ENCODE results near the gene SHROOM2. TPM values are rescaled to one million over a fixed set of nuclear protein-coding genes. Genes with fewer than 3 reads are reported as not detected.

Gene SHROOM2
- total and polyA plus RNA-seq, 10 donors, result 0.21 to 3.7 (median 1.6) TPM

DNA sequence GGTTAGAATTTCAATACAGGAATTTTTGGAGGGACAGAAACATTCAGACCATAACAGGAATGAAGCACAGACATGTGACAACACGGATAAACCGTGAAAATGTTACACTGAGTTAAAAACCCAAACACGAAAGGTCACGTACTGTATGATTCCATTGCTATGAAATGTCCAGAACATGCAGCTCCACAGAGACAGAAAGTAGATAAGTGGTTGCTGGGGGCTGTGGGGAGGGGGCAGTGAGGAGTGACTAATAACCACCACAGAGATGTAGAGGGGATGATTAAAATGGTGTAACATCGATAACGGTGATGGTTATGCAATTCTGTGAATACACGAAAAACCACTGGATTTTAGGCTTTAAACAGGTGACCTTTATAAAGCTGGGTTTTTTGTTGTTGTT is 28.9 kb upstream of the SHROOM2 start:
- Histone ChIP-seq H3K36me3 (no peaks in the 10 kb centered on the region), H3K4me3 (no peak overlapping the region), H3K27ac (no peak overlapping the region), H3K27me3 (replicated peaks in 1 of 7) (peaks cover 0 to 10% (median 0%) of the 10 kb centered on the region in 7 donors), H3K4me1 (no peaks in the 10 kb centered on the region), H3K9me3 (peaks cover 0 to 24% (median 2%) of the 10 kb centered on the region in 8 donors)
- no peak for DNase-seq
- intact Hi-C loops (cut with DNase I; ENCODE audit: low total_unique reads), result no loop called here
- TF ChIP-seq POLR2AphosphoS5 (IDR thresholded peaks at IDR 0.05) (no peak), POLR2A (IDR thresholded peaks at IDR 0.05) (no peak)
- TF ChIP-seq, protein P1, sequence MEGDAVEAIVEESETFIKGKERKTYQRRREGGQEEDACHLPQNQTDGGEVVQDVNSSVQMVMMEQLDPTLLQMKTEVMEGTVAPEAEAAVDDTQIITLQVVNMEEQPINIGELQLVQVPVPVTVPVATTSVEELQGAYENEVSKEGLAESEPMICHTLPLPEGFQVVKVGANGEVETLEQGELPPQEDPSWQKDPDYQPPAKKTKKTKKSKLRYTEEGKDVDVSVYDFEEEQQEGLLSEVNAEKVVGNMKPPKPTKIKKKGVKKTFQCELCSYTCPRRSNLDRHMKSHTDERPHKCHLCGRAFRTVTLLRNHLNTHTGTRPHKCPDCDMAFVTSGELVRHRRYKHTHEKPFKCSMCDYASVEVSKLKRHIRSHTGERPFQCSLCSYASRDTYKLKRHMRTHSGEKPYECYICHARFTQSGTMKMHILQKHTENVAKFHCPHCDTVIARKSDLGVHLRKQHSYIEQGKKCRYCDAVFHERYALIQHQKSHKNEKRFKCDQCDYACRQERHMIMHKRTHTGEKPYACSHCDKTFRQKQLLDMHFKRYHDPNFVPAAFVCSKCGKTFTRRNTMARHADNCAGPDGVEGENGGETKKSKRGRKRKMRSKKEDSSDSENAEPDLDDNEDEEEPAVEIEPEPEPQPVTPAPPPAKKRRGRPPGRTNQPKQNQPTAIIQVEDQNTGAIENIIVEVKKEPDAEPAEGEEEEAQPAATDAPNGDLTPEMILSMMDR (IDR thresholded peaks at IDR 0.05 in 8 of 11, conservative IDR thresholded peaks at IDR 0.05 in 3 of 11), result no peak
- 85 to 94% (median 88%) methylated on average over 7 of the region's 7 CpGs for WGBS, 5 donors

DNA sequence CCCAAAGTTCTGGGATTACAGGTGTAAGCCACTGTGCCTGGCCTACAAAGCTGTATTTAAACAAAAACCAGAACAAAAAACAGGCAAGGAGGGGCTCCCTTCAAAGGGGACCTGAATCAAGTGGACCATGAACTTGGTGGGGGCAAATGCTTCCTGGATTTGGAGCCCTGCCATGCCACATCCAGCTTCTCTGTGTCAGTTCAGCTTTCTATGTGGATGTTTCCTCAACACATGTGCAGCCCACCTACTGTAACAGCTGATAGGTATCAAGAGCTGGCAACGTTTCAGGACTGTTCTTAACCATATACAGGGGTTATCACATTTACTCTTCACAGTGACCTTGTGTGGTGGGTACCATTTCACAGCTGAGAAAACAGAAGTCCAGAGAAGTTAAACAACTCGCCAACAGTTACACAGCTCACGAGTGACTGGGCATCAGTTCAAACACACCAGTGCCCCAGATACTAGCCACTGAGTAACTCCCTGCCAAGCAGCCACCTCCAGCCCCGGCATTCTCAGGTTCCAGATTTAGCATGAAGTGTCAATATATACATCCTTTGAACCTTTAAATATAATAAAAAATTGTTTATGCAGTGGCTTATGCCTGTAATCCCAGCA is 28.1 kb upstream of the SHROOM2 start:
- Histone ChIP-seq H3K27me3 (replicated peaks in 1 of 7) (peaks cover 0 to 5% (median 0%) of the 10 kb centered on the region in 7 donors), H3K9me3 (peaks cover 0 to 24% (median 2%) of the 10 kb centered on the region in 8 donors), H3K27ac (no peak overlapping the region), H3K36me3 (no peaks in the 10 kb centered on the region), H3K4me1 (no peaks in the 10 kb centered on the region), H3K4me3 (no peak overlapping the region)
- intact Hi-C loops (cut with DNase I; ENCODE audit: low total_unique reads), result no loop called here
- no peak for DNase-seq
- 27 to 53% (median 46%) methylated on average over 2 to 4 of the region's 4 CpGs for WGBS, 5 donors
- TF ChIP-seq, protein P1 (IDR thresholded peaks at IDR 0.05 in 8 of 11, conservative IDR thresholded peaks at IDR 0.05 in 3 of 11), result no peak
- TF ChIP-seq POLR2AphosphoS5 (IDR thresholded peaks at IDR 0.05), result no peak
- no peak for TF ChIP-seq POLR2A (IDR thresholded peaks at IDR 0.05)

DNA sequence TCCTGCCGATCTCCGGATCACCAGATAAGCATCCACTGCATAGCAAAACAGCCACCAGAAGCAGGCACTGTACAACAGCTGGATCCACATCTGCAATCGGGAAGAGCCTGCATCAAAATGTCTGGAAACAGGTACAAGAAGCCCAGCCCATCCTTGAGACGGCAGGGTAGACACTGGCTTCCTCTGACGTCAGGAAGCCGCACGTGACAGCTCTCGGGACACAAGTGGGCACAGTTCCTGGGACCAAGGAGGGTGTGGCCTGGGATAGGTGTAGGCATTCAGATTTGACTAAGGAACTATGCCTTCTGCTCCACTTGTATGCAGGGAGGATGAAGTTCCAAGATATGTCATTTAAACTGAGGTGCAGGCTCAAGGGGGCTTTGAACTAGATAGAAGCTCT is 26.9 kb upstream of the SHROOM2 start:
- H3K4me3 ChIP-seq, result no peak overlapping the region
- WGBS, 5 donors, result 72 to 93% (median 74%) methylated on average over 8 of the region's 8 CpGs; no CpG with 5 or more reads in 1 of the 5 donors
- DNase-seq, result no peak
- TF ChIP-seq POLR2AphosphoS5 (IDR thresholded peaks at IDR 0.05) (no peak), POLR2A (IDR thresholded peaks at IDR 0.05) (no peak)
- TF ChIP-seq, protein P1 (IDR thresholded peaks at IDR 0.05 in 8 of 11, conservative IDR thresholded peaks at IDR 0.05 in 3 of 11), result no peak
- intact Hi-C loops (cut with DNase I; ENCODE audit: low total_unique reads), result no loop called here
- H3K27me3 ChIP-seq (replicated peaks in 1 of 7), result peaks cover 0 to 5% (median 0%) of the 10 kb centered on the region in 7 donors
- H3K9me3 ChIP-seq, result peaks cover 0 to 24% (median 2%) of the 10 kb centered on the region in 8 donors
- no peaks in the 10 kb centered on the region for H3K4me1 ChIP-seq
- no peak overlapping the region for H3K27ac ChIP-seq
- no peaks in the 10 kb centered on the region for H3K36me3 ChIP-seq

DNA sequence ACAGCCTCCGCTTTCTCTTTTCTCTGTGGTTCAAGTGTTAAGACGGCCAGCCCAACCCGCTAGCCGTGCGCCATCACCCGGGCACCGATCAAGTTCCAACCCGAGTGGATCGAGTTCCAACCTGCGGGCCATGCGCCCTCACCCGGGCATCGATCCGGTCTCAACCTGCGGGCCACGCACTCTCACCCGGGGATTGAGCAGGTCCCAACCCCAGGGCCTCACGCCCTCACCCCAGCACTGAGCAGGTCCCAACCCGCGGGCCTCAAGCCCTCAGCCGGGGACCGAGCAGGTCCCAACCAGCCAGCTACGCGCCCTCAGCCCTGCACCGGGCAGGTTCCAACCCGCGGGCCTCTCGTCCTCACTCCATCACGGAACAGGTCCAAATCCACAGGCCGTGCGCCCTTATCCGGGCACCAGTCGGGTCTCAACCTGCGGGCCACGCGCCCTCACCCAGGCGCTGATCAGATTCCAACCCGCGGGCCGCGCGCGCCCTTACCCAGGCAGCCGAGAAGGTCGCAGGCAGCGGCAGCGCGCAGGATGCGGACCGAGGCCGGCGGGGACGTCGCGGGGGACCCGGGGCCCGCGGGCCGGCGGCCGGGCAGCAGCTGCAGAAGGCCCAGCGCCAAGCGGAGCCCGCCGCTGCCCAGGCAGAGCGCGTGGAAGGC is 21.0 kb upstream of the SHROOM2 start:
- H3K4me3 ChIP-seq, result no peak overlapping the region
- peaks cover 0 to 37% (median 13%) of the 10 kb centered on the region in 7 donors for H3K27me3 ChIP-seq (replicated peaks in 1 of 7)
- no peaks in the 10 kb centered on the region for H3K36me3 ChIP-seq
- WGBS, 5 donors, result 20 to 43% (median 27%) methylated on average over 14 to 67 of the region's 67 CpGs
- intact Hi-C loops (cut with DNase I; ENCODE audit: low total_unique reads), result no loop called here
- no peak for TF ChIP-seq POLR2A (IDR thresholded peaks at IDR 0.05)
- TF ChIP-seq, protein P1 (IDR thresholded peaks at IDR 0.05 in 8 of 11, conservative IDR thresholded peaks at IDR 0.05 in 3 of 11), result no peak
- TF ChIP-seq POLR2AphosphoS5 (IDR thresholded peaks at IDR 0.05), result no peak
- H3K4me1 ChIP-seq, result no peaks in the 10 kb centered on the region
- H3K9me3 ChIP-seq, result no peaks in the 10 kb centered on the region
- no peak for DNase-seq
- H3K27ac ChIP-seq, result no peak overlapping the region
